K562 (cell line): ENCODE measurements around the gene OLFML2A. TPM values are rescaled to one million over a fixed set of nuclear protein-coding genes. Genes with fewer than 3 reads are reported as not detected.

Source experiments
- ATF4 ChIP-seq: fragments of 450-650 bp; formaldehyde crosslinking; IDR thresholded peaks from 2 replicates; pipeline ENCODE4 v1.4.0; 2022; ENCODE audit warnings: mild to moderate bottlenecking, moderate library complexity
- C11orf30 ChIP-seq: fragments of 450-650 bp; IDR thresholded peaks from 2 replicates; pipeline ENCODE4 v1.6.1; 2016; ENCODE audit warnings: low read depth, mild to moderate bottlenecking
- CREBBP ChIP-seq: IDR thresholded peaks from one replicate; pipeline ENCODE4 v1.6.1; 2012; ENCODE audit warnings: low read depth, mild to moderate bottlenecking, control low read depth, inconsistent platforms, low read length
- ESRRA ChIP-seq: fragments of 450-650 bp; IDR thresholded peaks from 2 replicates; pipeline ENCODE4 v1.6.1; 2014; ENCODE audit warnings: low read depth, mild to moderate bottlenecking, moderate library complexity, borderline replicate concordance
- MCM3 ChIP-seq: fragments of 450-650 bp; IDR thresholded peaks from 2 replicates; pipeline ENCODE4 v1.6.1; 2016
- PBX2 ChIP-seq, 2 experiments: IDR thresholded peaks in 1 of 2; conservative IDR thresholded peaks in 1 of 2; 2 replicates each; pipeline ENCODE4 v1.6.1; 2016; ENCODE audit warnings: low read depth in 2 of 2, mild to moderate bottlenecking in 1 of 2, missing compliant biosample characterization in 1 of 2, missing genetic modification characterization in 1 of 2, moderate library complexity in 1 of 2
- PCBP2 ChIP-seq: fragments of 200-400 bp; formaldehyde crosslinking; IDR thresholded peaks from 2 replicates; pipeline ENCODE4 v1.6.1; 2018; ENCODE audit warnings: low read length, low read depth, mild to moderate bottlenecking, moderate library complexity; ENCODE audit not compliant: poor library complexity, severe bottlenecking
- RBM25 ChIP-seq: fragments of 200-400 bp; formaldehyde crosslinking; IDR thresholded peaks from 2 replicates; pipeline ENCODE4 v1.6.1; 2018; ENCODE audit warnings: low read length, low read depth, moderate library complexity; ENCODE audit not compliant: severe bottlenecking
- REST ChIP-seq, 2 experiments: fragments of 450-650 bp; formaldehyde crosslinking in 1 of 2; IDR thresholded peaks; 2 replicates each; pipeline versions ENCODE4 v1.4.0 to v1.6.1; 2014 to 2020; ENCODE audit warnings: mild to moderate bottlenecking in 2 of 2, borderline replicate concordance in 1 of 2, low read depth in 1 of 2
- TEAD4 ChIP-seq, 2 experiments: sonication (generic) in 1 of 2; formaldehyde crosslinking in 1 of 2; IDR thresholded peaks; 2 replicates each; pipeline versions ENCODE4 v1.6.1 to v1.8.0; 2012 to 2022; ENCODE audit warnings: borderline replicate concordance in 1 of 2, inconsistent platforms in 1 of 2, low read length in 1 of 2, mild to moderate bottlenecking in 1 of 2, missing genetic modification reagents in 1 of 2
- THRA ChIP-seq: fragments of 450-650 bp; IDR thresholded peaks from 2 replicates; pipeline ENCODE4 v1.6.1; 2017; ENCODE audit warnings: mild to moderate bottlenecking, moderate library complexity
- ZEB2 ChIP-seq: fragments of 450-650 bp; IDR thresholded peaks from 2 replicates; pipeline ENCODE4 v1.6.1; 2016
- ZNF316 ChIP-seq: fragments of 450-650 bp; IDR thresholded peaks from 2 replicates; pipeline ENCODE4 v1.6.1; 2016
- polyA plus RNA-seq, 8 experiments: library from polyadenylated mRNA; depleted of rRNA in 4 of 8; stranded (reverse) in 5 of 8; unstranded in 3 of 8; fragments of >200 nt; fragmentation: Nextera tagmentation in 2 of 8; fragmentation: Illumina TruSeq in 1 of 8; extraction: Ambion mirVana in 2 of 8; extraction: Trizol in 1 of 8; gene quantifications; 2 replicates each; pipeline versions ENCODE4 v1.2.1 to v1.2.3, GENCODE V29; 2011 to 2014; ENCODE audit warnings: inconsistent platforms in 1 of 8, missing spikeins in 1 of 8
- total RNA-seq, 7 experiments: library from RNA; depleted of rRNA in 6 of 7; stranded (reverse); fragments of >200 nt in 6 of 7; fragmentation: Illumina TruSeq in 2 of 7; extraction: Trizol in 2 of 7; gene quantifications; 2 replicates each; pipeline versions ENCODE4 v1.2.1 to v1.2.3, GENCODE V29; 2011 to 2021; ENCODE audit warnings: low replicate concordance in 1 of 7

Gene OLFML2A
- total and polyA plus RNA-seq, 9 of the 15 experiments (the other 6 are each of a cell fraction or from before 2014, with no cell fraction given), result 0.16 TPM; not detected in 8

GRCh38 chr9:124771021-124771866 lies 5.7 kb upstream of the OLFML2A start, which contains the start of gene NR6A1 (continued):
- peak; percentile 97 for TF ChIP-seq REST (IDR thresholded peaks at IDR 0.05; ENCODE audit: borderline replicate concordance)
- peak; percentile 97 for TF ChIP-seq REST (CRISPR knock-in tag; IDR thresholded peaks at IDR 0.05; ENCODE audit: low read depth)
- peak; percentile 37 for TF ChIP-seq RBM25
- peak; percentile 43 for TF ChIP-seq ESRRA
- no peak for TF ChIP-seq MCM3
- TF ChIP-seq THRA, result no peak
- TF ChIP-seq TEAD4 (IDR thresholded peaks at IDR 0.05; ENCODE audit: low read length), result no peak
- TF ChIP-seq TEAD4 (CRISPR knock-in tag; IDR thresholded peaks at IDR 0.05; ENCODE audit: borderline replicate concordance), result no peak
- no peak for TF ChIP-seq CREBBP
- no peak for TF ChIP-seq ZNF316
- TF ChIP-seq PCBP2, result no peak
- TF ChIP-seq PBX2 (CRISPR knock-in tag; IDR thresholded peaks at IDR 0.05; ENCODE audit: low read depth), result no peak
- no peak for TF ChIP-seq PBX2 (tag; conservative IDR thresholded peaks at IDR 0.05; ENCODE audit: low read depth)
- TF ChIP-seq C11orf30, result no peak; the same call in 1 of the 2 replicates
- no peak for TF ChIP-seq ZEB2
- no peak for TF ChIP-seq ATF4
